ENCODE data around the gene GNS.

Gene GNS

DNA sequence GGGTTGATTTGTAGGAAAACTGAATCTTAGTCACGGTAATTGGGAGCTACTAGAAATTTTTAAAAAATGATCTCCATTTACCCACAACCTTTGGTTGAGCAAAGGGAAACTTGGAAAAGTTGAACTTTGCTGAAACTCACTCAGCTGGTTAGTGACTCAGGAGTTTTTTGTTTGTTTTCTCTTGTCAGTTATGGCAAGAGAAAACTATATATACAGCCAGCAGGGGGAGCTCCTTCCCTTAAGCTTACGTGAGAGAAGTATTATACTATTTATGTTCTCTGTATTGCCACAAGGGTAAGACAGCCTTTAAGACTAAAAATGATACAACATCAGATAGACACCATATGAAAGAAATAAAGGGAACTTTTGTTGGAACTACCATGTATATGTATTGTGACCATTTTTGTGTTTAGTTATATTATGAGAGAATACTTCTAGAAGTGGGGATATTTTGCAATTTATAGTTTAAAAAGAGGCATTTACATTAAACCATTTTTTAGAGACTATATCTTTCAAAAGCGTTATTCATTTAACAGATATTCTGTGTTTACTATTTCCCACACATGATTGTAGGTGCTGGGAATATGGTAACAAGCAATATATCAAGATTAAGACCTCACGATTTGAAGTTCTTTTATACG lies 37.1 kb upstream of the GNS start:
- no peaks in the 10 kb centered on the region for H3K4me1 ChIP-seq (ENCODE audit: control insufficient read depth, insufficient read depth, low read length)
- no peak overlapping the region for H3K4me3 ChIP-seq (ENCODE audit: insufficient read depth, low read depth, low read length)
- 85% methylated on average over 3 of the region's 5 CpGs; no CpG with 5 or more reads in 1 of the 2 experiments for WGBS, 2 experiments
- no peaks in the 10 kb centered on the region for H3K36me3 ChIP-seq (ENCODE audit: control insufficient read depth, insufficient read depth, low read length)
- no peaks in the 10 kb centered on the region for H3K27me3 ChIP-seq (ENCODE audit: control insufficient read depth, insufficient read depth, low read length, poor library complexity, severe bottlenecking)
- no peaks in the 10 kb centered on the region for H3K9me3 ChIP-seq (ENCODE audit: control insufficient read depth, low read length)
- H3K27ac ChIP-seq (ENCODE audit: insufficient read depth, low read depth, low read length, poor library complexity, severe bottlenecking), result no peak overlapping the region

DNA sequence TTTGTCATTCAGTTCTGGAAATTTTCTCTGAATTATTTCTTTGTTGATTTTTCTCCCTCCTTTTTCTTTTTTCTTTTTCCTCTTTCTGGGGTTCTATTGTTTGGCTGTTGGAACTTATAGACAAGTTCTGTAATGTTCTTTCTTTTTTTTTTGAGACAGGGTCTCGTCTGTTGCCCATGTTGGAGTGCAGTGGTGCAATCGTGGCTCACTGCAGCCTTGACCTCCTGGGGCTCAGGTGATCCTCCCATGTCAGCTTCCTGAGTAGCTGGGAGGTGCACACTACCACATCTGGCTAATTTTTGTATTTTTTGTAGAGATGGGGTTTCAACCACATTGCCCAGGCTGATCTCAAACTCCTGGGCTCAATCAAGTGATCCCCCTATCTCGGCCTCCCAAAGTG lies 35.1 kb upstream of the GNS start:
- no peaks in the 10 kb centered on the region for H3K36me3 ChIP-seq (ENCODE audit: control insufficient read depth, insufficient read depth, low read length)
- no peak overlapping the region for H3K4me3 ChIP-seq (ENCODE audit: insufficient read depth, low read depth, low read length)
- H3K27ac ChIP-seq (ENCODE audit: insufficient read depth, low read depth, low read length, poor library complexity, severe bottlenecking), result no peak overlapping the region
- H3K4me1 ChIP-seq (ENCODE audit: control insufficient read depth, insufficient read depth, low read length), result no peaks in the 10 kb centered on the region
- H3K9me3 ChIP-seq (ENCODE audit: control insufficient read depth, low read length), result no peaks in the 10 kb centered on the region
- no peaks in the 10 kb centered on the region for H3K27me3 ChIP-seq (ENCODE audit: control insufficient read depth, insufficient read depth, low read length, poor library complexity, severe bottlenecking)
- WGBS, 2 experiments, result 83 to 93% methylated on average over 3 of the region's 3 CpGs

GRCh38 chr12:64793610-64794009 lies 34.4 kb upstream of the GNS start:
- no peak overlapping the region for H3K27ac ChIP-seq (ENCODE audit: insufficient read depth, low read depth, low read length, poor library complexity, severe bottlenecking)
- no peaks in the 10 kb centered on the region for H3K4me1 ChIP-seq (ENCODE audit: control insufficient read depth, insufficient read depth, low read length)
- H3K4me3 ChIP-seq (ENCODE audit: insufficient read depth, low read depth, low read length), result no peak overlapping the region
- H3K9me3 ChIP-seq (ENCODE audit: control insufficient read depth, low read length), result no peaks in the 10 kb centered on the region
- 69 to 77% methylated on average over 3 of the region's 3 CpGs for WGBS, 2 experiments
- no peaks in the 10 kb centered on the region for H3K36me3 ChIP-seq (ENCODE audit: control insufficient read depth, insufficient read depth, low read length)
- H3K27me3 ChIP-seq (ENCODE audit: control insufficient read depth, insufficient read depth, low read length, poor library complexity, severe bottlenecking), result no peaks in the 10 kb centered on the region

- Histone ChIP-seq H3K4me3 (ENCODE audit: insufficient read depth, low read depth, low read length) (no peak overlapping the region), H3K36me3 (ENCODE audit: control insufficient read depth, insufficient read depth, low read length) (no peaks in the 10 kb centered on the region), H3K27ac (ENCODE audit: insufficient read depth, low read depth, low read length, poor library complexity, severe bottlenecking) (no peak overlapping the region), H3K4me1 (ENCODE audit: control insufficient read depth, insufficient read depth, low read length) (no peaks in the 10 kb centered on the region), H3K27me3 (ENCODE audit: control insufficient read depth, insufficient read depth, low read length, poor library complexity, severe bottlenecking) (no peaks in the 10 kb centered on the region), H3K9me3 (ENCODE audit: control insufficient read depth, low read length) (no peaks in the 10 kb centered on the region)
- WGBS, 2 experiments, result 85 to 90% methylated on average over 1 of the region's 1 CpG
These were observed 32.9 kb upstream of the GNS start for GRCh38 chr12:64792128-64792527.

- Histone ChIP-seq H3K9me3 (ENCODE audit: control insufficient read depth, low read length) (no peaks in the 10 kb centered on the region), H3K27me3 (ENCODE audit: control insufficient read depth, insufficient read depth, low read length, poor library complexity, severe bottlenecking) (no peaks in the 10 kb centered on the region), H3K27ac (ENCODE audit: insufficient read depth, low read depth, low read length, poor library complexity, severe bottlenecking) (no peak overlapping the region), H3K4me3 (ENCODE audit: insufficient read depth, low read depth, low read length) (no peak overlapping the region), H3K4me1 (ENCODE audit: control insufficient read depth, insufficient read depth, low read length) (no peaks in the 10 kb centered on the region), H3K36me3 (ENCODE audit: control insufficient read depth, insufficient read depth, low read length) (no peaks in the 10 kb centered on the region)
These were observed 31.8 kb upstream of the GNS start for GRCh38 chr12:64791036-64791435.

DNA sequence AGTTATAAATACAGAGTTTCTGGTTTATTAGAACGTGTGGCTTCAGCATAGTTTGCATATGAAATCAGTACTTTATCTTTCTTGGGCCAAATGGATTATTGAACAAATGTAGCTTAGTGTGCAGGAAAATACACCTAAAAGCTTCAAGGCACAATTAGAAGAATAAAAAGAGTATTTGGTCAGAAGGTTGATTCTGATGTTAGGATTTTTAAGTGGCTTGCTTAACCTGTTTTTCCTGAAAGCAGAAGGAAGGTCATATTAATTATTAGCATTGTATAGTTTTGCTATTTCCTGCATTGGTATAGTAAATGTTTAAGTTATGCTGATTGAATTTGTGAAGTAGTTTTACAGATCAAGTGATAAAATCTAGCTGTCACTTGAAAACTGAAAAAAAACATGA lies 31.0 kb upstream of the GNS start:
- 75 to 83% methylated on average over 1 of the region's 1 CpG for WGBS, 2 experiments
- Histone ChIP-seq H3K27ac (ENCODE audit: insufficient read depth, low read depth, low read length, poor library complexity, severe bottlenecking) (no peak overlapping the region), H3K9me3 (ENCODE audit: control insufficient read depth, low read length) (no peaks in the 10 kb centered on the region), H3K36me3 (ENCODE audit: control insufficient read depth, insufficient read depth, low read length) (no peaks in the 10 kb centered on the region), H3K27me3 (ENCODE audit: control insufficient read depth, insufficient read depth, low read length, poor library complexity, severe bottlenecking) (no peaks in the 10 kb centered on the region), H3K4me3 (ENCODE audit: insufficient read depth, low read depth, low read length) (no peak overlapping the region), H3K4me1 (ENCODE audit: control insufficient read depth, insufficient read depth, low read length) (no peaks in the 10 kb centered on the region)

- Histone ChIP-seq H3K4me3 (ENCODE audit: insufficient read depth, low read depth, low read length) (no peak overlapping the region), H3K9me3 (ENCODE audit: control insufficient read depth, low read length) (no peaks in the 10 kb centered on the region), H3K36me3 (ENCODE audit: control insufficient read depth, insufficient read depth, low read length) (no peaks in the 10 kb centered on the region), H3K27ac (ENCODE audit: insufficient read depth, low read depth, low read length, poor library complexity, severe bottlenecking) (no peak overlapping the region), H3K4me1 (ENCODE audit: control insufficient read depth, insufficient read depth, low read length) (peaks cover 7% of the 10 kb centered on the region), H3K27me3 (ENCODE audit: control insufficient read depth, insufficient read depth, low read length, poor library complexity, severe bottlenecking) (peaks cover 35% of the 10 kb centered on the region)
- 97 to 98% methylated on average over 6 of the region's 6 CpGs for WGBS, 2 experiments
These were observed 26.6 kb upstream of the GNS start for GRCh38 chr12:64785838-64786237.

- no peak overlapping the region for H3K27ac ChIP-seq (ENCODE audit: insufficient read depth, low read depth, low read length, poor library complexity, severe bottlenecking)
- no peaks in the 10 kb centered on the region for H3K36me3 ChIP-seq (ENCODE audit: control insufficient read depth, insufficient read depth, low read length)
- peaks cover 66% of the 10 kb centered on the region for H3K27me3 ChIP-seq (ENCODE audit: control insufficient read depth, insufficient read depth, low read length, poor library complexity, severe bottlenecking)
- H3K4me3 ChIP-seq (ENCODE audit: insufficient read depth, low read depth, low read length), result no peak overlapping the region
- no peaks in the 10 kb centered on the region for H3K9me3 ChIP-seq (ENCODE audit: control insufficient read depth, low read length)
- peaks cover 7% of the 10 kb centered on the region for H3K4me1 ChIP-seq (ENCODE audit: control insufficient read depth, insufficient read depth, low read length)
- 90% methylated on average over 5 to 6 of the region's 6 CpGs for WGBS, 2 experiments
These were observed 23.1 kb upstream of the GNS start for GRCh38 chr12:64782191-64782876.

DNA sequence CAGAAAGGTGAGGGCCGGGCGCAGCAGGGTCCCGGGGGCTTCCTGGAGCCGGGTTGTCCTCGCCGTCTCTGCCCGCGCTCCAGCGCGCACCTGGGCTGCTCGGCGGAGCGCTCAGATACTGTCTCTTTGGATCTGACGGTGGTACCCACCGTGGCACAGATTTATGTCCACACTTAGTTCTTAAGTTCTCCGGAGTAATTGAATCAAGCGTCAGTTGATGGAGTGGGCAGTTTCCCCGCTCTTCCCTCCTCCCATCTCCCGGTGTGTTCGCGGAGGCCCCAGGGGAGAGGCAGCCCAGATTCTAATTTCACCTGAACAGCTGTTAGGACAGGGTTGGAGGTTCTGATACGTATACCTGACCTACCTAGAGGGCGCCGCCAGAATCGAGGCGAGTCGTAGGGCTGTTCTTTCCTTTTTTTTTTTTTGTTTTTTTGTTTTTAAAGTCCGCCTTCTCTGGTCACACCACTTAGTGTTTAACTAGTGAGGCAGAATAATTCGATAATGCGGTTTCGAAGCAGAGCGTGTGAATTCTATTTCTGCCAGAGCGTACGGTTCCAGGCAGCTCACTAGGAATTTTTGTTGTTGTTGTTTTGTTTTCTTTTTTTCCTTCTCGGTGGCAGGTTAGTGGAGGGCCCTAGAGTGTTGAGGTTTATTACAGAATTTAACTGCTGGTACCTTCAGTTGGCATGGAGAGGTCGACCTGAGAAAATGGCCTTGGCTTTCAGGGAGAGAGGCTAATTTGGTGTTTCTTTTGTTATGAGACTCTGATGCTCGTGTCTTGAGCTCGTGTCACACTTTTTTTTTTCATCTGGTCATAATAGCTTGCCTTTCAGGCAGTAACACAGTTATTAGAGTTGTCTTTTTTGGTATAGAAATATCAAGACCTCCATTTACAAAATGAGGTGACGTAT lies 22.3 kb upstream of the GNS start:
- Histone ChIP-seq H3K27me3 (ENCODE audit: control insufficient read depth, insufficient read depth, low read length, poor library complexity, severe bottlenecking) (peaks cover 66% of the 10 kb centered on the region), H3K36me3 (ENCODE audit: control insufficient read depth, insufficient read depth, low read length) (no peaks in the 10 kb centered on the region), H3K4me3 (ENCODE audit: insufficient read depth, low read depth, low read length) (peak overlapping the region; percentile 38), H3K9me3 (ENCODE audit: control insufficient read depth, low read length) (no peaks in the 10 kb centered on the region), H3K27ac (ENCODE audit: insufficient read depth, low read depth, low read length, poor library complexity, severe bottlenecking) (no peak overlapping the region), H3K4me1 (ENCODE audit: control insufficient read depth, insufficient read depth, low read length) (peaks cover 7% of the 10 kb centered on the region)
- 11% methylated on average over 38 to 39 of the region's 39 CpGs for WGBS, 2 experiments

All from ectodermal cell (in vitro differentiated cells).